Transverse colon (tissue), 4 donors: ENCODE results near the gene CFAP107. TPM values are rescaled to one million over a fixed set of nuclear protein-coding genes. Genes with fewer than 3 reads are reported as not detected.

ENCODE experiments used
- DNase-seq: peaks from one replicate; pipeline ENCODE4 v3.0.0-alpha.2; 2019
- H3K27ac ChIP-seq, 4 donors: fragments of 200-600 bp; sonication (generic); 2 replicates each; pipeline ENCODE4 v1.5.1; 2016 to 2018; ENCODE audit warnings: inconsistent platforms in 4 of 4
- H3K27me3 ChIP-seq: fragments of 200-600 bp; sonication (generic); 2 replicates; pipeline ENCODE4 v1.5.1; 2017; ENCODE audit warnings: inconsistent platforms
- H3K36me3 ChIP-seq, 4 donors: fragments of 200-600 bp; sonication (generic); 2 replicates each; pipeline ENCODE4 v1.5.1; 2017 to 2019; ENCODE audit warnings: inconsistent platforms in 4 of 4
- H3K4me1 ChIP-seq, 4 donors: fragments of 200-600 bp; sonication (generic); 2 replicates each; pipeline ENCODE4 v1.5.1; 2017 to 2020; ENCODE audit warnings: inconsistent platforms in 4 of 4
- H3K4me3 ChIP-seq, 4 donors: fragments of 200-600 bp; sonication (generic); 1 replicate in 1 of 4; 2 replicates in 3 of 4; pipeline versions ENCODE4 v1.5.1 to v1.6.1; 2017 to 2019; ENCODE audit warnings: inconsistent platforms in 4 of 4
- H3K9me3 ChIP-seq, 2 donors: fragments of 200-600 bp; sonication (generic); 2 replicates each; pipeline ENCODE4 v1.5.1; 2017 to 2019; ENCODE audit warnings: inconsistent platforms in 2 of 2
- CTCF ChIP-seq, 5 experiments: fragments of 200-600 bp in 3 of 5; fragments of 450-650 bp in 2 of 5; sonication (generic) in 3 of 5; IDR thresholded peaks; 1 replicate in 2 of 5; 2 replicates in 3 of 5; pipeline ENCODE4 v1.5.1; 2016 to 2017; ENCODE audit warnings: antibody characterized with exemption in 5 of 5, inconsistent platforms in 3 of 5, mild to moderate bottlenecking in 2 of 5, moderate library complexity in 1 of 5
- EP300 ChIP-seq: sonication (generic); formaldehyde crosslinking; IDR thresholded peaks from one replicate; pipeline ENCODE4 v1.6.1; 2017; ENCODE audit warnings: antibody characterized with exemption, low read depth
- POLR2A ChIP-seq: fragments of 450-650 bp; IDR thresholded peaks from one replicate; pipeline ENCODE4 v1.6.1; 2016; ENCODE audit warnings: antibody characterized with exemption, mild to moderate bottlenecking, moderate library complexity
- POLR2AphosphoS5 ChIP-seq, 3 donors: sonication (generic); formaldehyde crosslinking; IDR thresholded peaks; one replicate each; pipeline ENCODE4 v1.6.1; 2016; ENCODE audit warnings: antibody characterized with exemption in 3 of 3
- WGBS, 2 donors: methylation state at CpG; one replicate each; pipeline ENCODE4 v1.1.5; 2018; ENCODE audit warnings: low coverage in 1 of 2; 5-methylcytosine and 5-hydroxymethylcytosine counted together
- in situ Hi-C, 4 donors: fragments of 200-750 bp; cut with MboI; loops; one replicate each; pipeline versions ENCODE4 v1.15.0 to v1.15.1; 2017; ENCODE audit warnings: low sequenced_read_pairs in 3 of 4, low pct_ligation_motif_present in 1 of 4, low pct_unique_long_range_greater_than_20kb in 1 of 4
- intact Hi-C: fragments of 100-400 bp; cut with DNase I; formaldehyde crosslinking; loops from one replicate; pipeline ENCODE4 v1.15.1; 2023; ENCODE audit warnings: low total_unique reads
- total RNA-seq, 4 donors: library from RNA; depleted of rRNA; stranded (reverse); fragments of >200 nt; gene quantifications; one replicate each; pipeline ENCODE4 v1.1.0, GENCODE V29; 2016

Gene CFAP107
- total RNA-seq, 4 donors from 2014 or later = not detected

GRCh38 chr1:12741946-12742345 is 4.1 kb upstream of the CFAP107 start:
- no peak for TF ChIP-seq POLR2AphosphoS5 (IDR thresholded peaks at IDR 0.05)
- no peak for TF ChIP-seq POLR2A
- TF ChIP-seq CTCF (IDR thresholded peaks at IDR 0.05) = no peak
- no peak for TF ChIP-seq EP300
- DNase-seq = no peak
- 56 to 93% methylated on average over 2 to 3 of the region's 3 CpGs for WGBS, 2 donors
- H3K9me3 ChIP-seq = no peaks in the 10 kb centered on the region
- no peak overlapping the region for H3K4me3 ChIP-seq
- no peaks in the 10 kb centered on the region for H3K36me3 ChIP-seq
- in situ Hi-C loops = no loop called here
- no peak overlapping the region for H3K27ac ChIP-seq
- peaks cover 9% of the 10 kb centered on the region for H3K27me3 ChIP-seq
- no peaks in the 10 kb centered on the region for H3K4me1 ChIP-seq
- intact Hi-C loops = no loop called here

GRCh38 chr1:12745126-12745991 is 641 bp upstream of the CFAP107 start:
- Histone ChIP-seq H3K4me1 (no peaks in the 10 kb centered on the region), H3K36me3 (no peaks in the 10 kb centered on the region), H3K27me3 (peaks cover 2% of the 10 kb centered on the region), H3K9me3 (peaks cover 15 to 16% of the 10 kb centered on the region in 2 donors), H3K27ac (no peak overlapping the region), H3K4me3 (no peak overlapping the region)
- in situ Hi-C loops = no loop called here
- WGBS, 2 donors = 63 to 78% methylated on average over 3 of the region's 3 CpGs
- intact Hi-C loops = no loop called here
- no peak for DNase-seq
- TF ChIP-seq EP300 = no peak
- TF ChIP-seq POLR2A = no peak
- TF ChIP-seq CTCF (IDR thresholded peaks at IDR 0.05) = no peak
- no peak for TF ChIP-seq POLR2AphosphoS5 (IDR thresholded peaks at IDR 0.05)

- Histone ChIP-seq H3K4me3 (no peak overlapping the region), H3K4me1 (no peaks in the 10 kb centered on the region), H3K9me3 (peaks cover 15 to 16% of the 10 kb centered on the region in 2 donors), H3K36me3 (no peaks in the 10 kb centered on the region), H3K27ac (no peak overlapping the region), H3K27me3 (peaks cover 6% of the 10 kb centered on the region)
- DNase-seq = no peak
- intact Hi-C loops (no loop called here), in situ Hi-C loops (no loop called here)
- TF ChIP-seq POLR2AphosphoS5 (IDR thresholded peaks at IDR 0.05) = no peak
- TF ChIP-seq POLR2A = no peak
- TF ChIP-seq EP300 = no peak
- no peak for TF ChIP-seq CTCF (IDR thresholded peaks at IDR 0.05)
Measured at GRCh38 chr1:12748778-12749355, 2.9 kb downstream of the CFAP107 start.

- WGBS, 2 donors = 79 to 89% methylated on average over 4 of the region's 4 CpGs
- no peak for TF ChIP-seq POLR2A
- TF ChIP-seq CTCF (IDR thresholded peaks at IDR 0.05) = no peak
- TF ChIP-seq EP300 = no peak
- TF ChIP-seq POLR2AphosphoS5 (IDR thresholded peaks at IDR 0.05) = no peak
- Histone ChIP-seq H3K27ac (no peak overlapping the region), H3K9me3 (no peaks in the 10 kb centered on the region), H3K4me1 (no peaks in the 10 kb centered on the region), H3K4me3 (no peak overlapping the region), H3K27me3 (peaks cover 6% of the 10 kb centered on the region), H3K36me3 (no peaks in the 10 kb centered on the region)
- in situ Hi-C loops (no loop called here), intact Hi-C loops (no loop called here)
- no peak for DNase-seq
Measured at GRCh38 chr1:12754738-12755137, 8.7 kb downstream of the CFAP107 start.
